MG63 (cell line): ENCODE results near the gene SDK1. TPM values are rescaled to one million over a fixed set of nuclear protein-coding genes. Genes with fewer than 3 reads are reported as not detected.

Experiments used
- DNase-seq: peaks from one replicate; pipeline ENCODE4 v3.0.0-alpha.2; 2020
- H3K27me3 ChIP-seq: fragments of 250-450 bp; sonication (Bioruptor Pico); 2 replicates; pipeline ENCODE4 v1.5.1; 2020; ENCODE audit warnings: mild to moderate bottlenecking, moderate library complexity
- H3K36me3 ChIP-seq: fragments of 250-450 bp; sonication (Bioruptor Pico); 2 replicates; pipeline ENCODE4 v1.5.1; 2020; ENCODE audit warnings: mild to moderate bottlenecking, moderate library complexity
- H3K4me3 ChIP-seq: fragments of 250-450 bp; sonication (Bioruptor Pico); 2 replicates; pipeline ENCODE4 v1.5.1; 2020; ENCODE audit warnings: mild to moderate bottlenecking, moderate library complexity
- H3K9me3 ChIP-seq: fragments of 250-450 bp; sonication (Bioruptor Pico); 2 replicates; pipeline ENCODE4 v1.5.1; 2020; ENCODE audit warnings: mild to moderate bottlenecking, moderate library complexity
- total RNA-seq: library from RNA; depleted of rRNA; stranded (reverse); fragments of >200 nt; shearing (Covaris generic); gene quantifications from 2 replicates; pipeline ENCODE4 v1.2.3, GENCODE V29; 2014; ENCODE audit warnings: low replicate concordance

SDK1 gene
- total RNA-seq, 1 experiment from 2014 or later, result 1.1 TPM

DNA sequence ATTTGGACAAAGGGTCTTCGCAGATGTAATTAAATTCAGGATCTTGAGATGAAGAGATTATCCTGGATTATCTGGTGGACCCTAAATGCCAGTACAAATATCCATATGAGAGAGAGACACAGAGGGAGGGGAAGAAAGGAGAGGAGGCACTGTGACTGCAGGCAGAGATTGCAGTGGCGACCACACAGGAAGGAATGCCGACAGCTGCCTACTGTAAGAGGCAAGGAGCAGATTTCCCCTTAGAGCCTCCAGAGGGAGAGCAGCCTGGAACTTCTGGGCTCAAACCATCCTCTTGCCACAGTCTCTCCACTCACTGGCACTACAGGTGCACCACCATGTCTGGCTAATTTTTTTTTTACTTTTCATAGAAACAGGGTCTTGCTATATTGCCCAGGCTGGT is 152.3 kb downstream of the SDK1 start:
- peaks cover 3% of the 10 kb centered on the region for H3K9me3 ChIP-seq
- H3K27me3 ChIP-seq, result peaks cover 3% of the 10 kb centered on the region
- DNase-seq, result no peak
- H3K4me3 ChIP-seq, result no peak overlapping the region
- no peaks in the 10 kb centered on the region for H3K36me3 ChIP-seq

DNA sequence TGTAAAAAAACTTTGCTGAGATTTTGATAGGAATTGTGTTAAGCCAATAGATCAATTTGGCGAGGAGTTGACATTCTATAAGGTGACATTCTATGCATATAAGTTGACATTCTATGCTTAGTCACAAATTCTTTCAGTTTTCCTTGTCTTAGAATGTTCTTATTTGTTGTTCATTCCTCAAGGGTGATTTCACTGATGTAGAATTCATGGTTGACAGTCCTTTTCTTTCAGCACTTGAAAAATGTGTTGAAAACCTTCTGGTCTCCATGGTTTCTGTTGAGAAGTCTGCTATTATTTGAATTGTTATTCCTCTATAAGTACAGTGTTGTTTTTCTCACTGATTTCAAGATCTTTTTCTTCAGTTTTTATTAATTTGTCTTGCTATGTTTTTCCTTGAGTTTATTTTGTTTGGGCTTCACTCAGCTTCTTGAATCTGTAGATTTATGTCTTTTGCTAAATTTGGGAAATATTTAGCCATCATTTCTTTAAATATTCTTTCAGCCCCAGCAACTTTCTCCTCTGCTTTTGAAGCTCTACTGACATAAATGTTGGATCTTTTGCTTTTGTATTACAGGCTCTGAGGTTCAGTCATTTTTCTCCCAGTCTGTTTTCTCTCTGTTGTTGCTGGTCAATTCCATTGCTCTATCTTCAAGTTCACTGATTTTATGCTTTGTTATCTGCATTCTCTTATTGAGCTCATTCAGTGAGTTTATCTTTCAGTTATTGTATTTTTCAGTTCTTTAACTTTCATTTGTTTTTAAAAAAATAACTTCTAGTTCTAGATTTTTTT is 154.9 kb downstream of the SDK1 start:
- Histone ChIP-seq H3K27me3 (peaks cover 3% of the 10 kb centered on the region), H3K4me3 (no peak overlapping the region), H3K36me3 (no peaks in the 10 kb centered on the region), H3K9me3 (peaks cover 3% of the 10 kb centered on the region)
- no peak for DNase-seq

GRCh38 chr7:3459111-3459510 is 158.1 kb downstream of the SDK1 start:
- Histone ChIP-seq H3K36me3 (no peaks in the 10 kb centered on the region), H3K27me3 (no peaks in the 10 kb centered on the region), H3K9me3 (peaks cover 3% of the 10 kb centered on the region), H3K4me3 (no peak overlapping the region)
- no peak for DNase-seq

DNA sequence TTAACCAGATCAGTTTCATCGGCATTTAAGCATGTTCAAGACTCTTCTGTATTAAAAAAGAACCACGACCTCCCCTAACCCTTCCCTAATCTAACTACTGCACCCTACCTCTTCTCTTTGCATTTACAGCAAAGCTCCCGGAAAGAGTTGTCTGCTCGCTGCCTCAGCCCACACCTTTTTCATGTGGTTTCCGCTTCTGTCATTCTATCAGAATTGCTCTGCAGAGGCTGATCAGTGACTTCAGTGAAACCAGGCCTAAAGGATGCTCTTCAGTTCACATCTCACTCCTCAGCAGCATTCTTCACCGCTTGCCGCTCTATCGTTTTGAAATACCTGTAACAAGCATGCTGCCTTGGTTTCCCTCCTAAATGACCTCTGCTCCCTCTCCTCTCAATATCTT is 160.9 kb downstream of the SDK1 start:
- Histone ChIP-seq H3K36me3 (no peaks in the 10 kb centered on the region), H3K4me3 (no peak overlapping the region), H3K27me3 (no peaks in the 10 kb centered on the region), H3K9me3 (no peaks in the 10 kb centered on the region)
- DNase-seq, result no peak

DNA sequence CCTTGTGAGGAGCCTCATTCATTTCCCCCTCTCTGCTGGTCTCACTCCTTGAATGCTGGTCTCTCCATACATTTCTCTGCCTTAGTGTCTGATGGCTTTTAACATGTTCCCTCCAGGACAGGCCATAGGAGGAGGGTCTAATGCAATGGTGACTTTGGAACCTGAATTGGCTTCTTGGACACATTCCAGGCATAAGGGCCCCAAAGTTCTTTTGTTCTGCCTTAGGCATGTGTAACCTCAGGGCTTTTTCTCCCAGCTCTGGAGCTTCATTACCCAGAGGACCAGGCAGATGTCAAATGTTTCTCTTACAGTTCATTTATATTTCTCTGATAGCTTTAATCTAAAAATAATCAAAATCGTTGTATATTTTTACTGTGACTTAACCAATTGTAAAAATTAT is 162.6 kb downstream of the SDK1 start:
- H3K4me3 ChIP-seq, result no peak overlapping the region
- no peaks in the 10 kb centered on the region for H3K36me3 ChIP-seq
- no peak for DNase-seq

DNA sequence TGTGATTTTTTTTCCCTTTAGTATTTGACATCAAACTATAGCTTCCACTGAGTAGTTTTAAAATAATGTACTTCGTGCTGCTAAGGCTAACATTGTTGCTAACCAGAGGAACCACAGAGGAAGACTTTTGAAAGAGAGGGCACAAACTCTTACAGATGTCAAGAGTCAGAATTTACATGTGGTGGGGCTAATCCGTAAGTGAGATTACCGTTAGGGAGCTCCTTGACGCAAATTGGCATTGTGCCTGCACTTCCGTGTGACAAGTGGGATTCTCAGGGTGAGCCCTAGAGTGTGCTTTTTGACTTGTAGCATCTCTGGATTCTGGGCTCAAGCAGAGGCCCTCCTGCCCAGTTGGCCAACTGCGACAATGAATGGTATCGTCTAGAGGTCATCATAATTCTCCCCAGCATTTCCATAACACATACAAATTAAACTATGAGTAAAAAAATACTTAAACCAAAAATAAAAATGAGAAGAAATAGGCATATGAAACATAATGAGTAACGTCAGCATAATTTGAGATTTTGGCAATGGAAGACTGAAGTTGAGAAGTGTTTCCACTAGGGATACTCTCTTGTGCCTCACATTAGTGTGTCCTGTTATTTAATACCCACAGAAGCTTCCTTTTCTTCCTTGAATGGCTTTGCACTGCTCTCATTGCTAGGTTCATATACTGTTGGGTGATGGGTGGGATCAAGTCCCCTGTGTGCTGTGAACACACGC is 164.0 kb downstream of the SDK1 start:
- no peak for DNase-seq
- Histone ChIP-seq H3K9me3 (no peaks in the 10 kb centered on the region), H3K4me3 (no peak overlapping the region), H3K27me3 (no peaks in the 10 kb centered on the region), H3K36me3 (no peaks in the 10 kb centered on the region)

More for the DNA sequence above, 162.6 kb downstream of the SDK1 start:
- H3K9me3 ChIP-seq, result no peaks in the 10 kb centered on the region
- no peaks in the 10 kb centered on the region for H3K27me3 ChIP-seq

DNA sequence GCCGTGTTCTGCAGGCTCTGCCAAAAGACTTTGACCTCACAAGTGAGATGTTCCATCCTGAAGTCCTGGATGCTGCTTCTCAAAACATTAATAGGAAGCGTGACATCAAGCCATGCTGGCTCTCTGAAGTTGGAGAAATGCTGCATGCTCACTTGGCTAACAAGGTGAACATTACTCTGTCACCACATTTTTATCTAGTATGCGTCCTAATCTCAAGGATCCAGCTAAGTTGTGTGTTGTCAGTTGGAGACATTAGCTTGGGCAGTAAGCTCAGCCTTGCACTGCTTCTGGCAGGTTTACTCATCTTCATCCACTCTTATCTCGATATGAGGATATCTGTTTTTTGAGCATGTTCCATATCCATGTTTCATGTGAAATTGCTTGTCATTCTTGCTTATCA is 165.2 kb downstream of the SDK1 start:
- Histone ChIP-seq H3K36me3 (no peaks in the 10 kb centered on the region), H3K4me3 (no peak overlapping the region), H3K9me3 (no peaks in the 10 kb centered on the region), H3K27me3 (no peaks in the 10 kb centered on the region)
- no peak for DNase-seq

- Histone ChIP-seq H3K4me3 (no peak overlapping the region), H3K9me3 (no peaks in the 10 kb centered on the region), H3K27me3 (no peaks in the 10 kb centered on the region), H3K36me3 (no peaks in the 10 kb centered on the region)
- no peak for DNase-seq
Measured at GRCh38 chr7:3469641-3470040, 168.6 kb downstream of the SDK1 start.

GRCh38 chr7:3480197-3480596 is 179.1 kb downstream of the SDK1 start:
- H3K27me3 ChIP-seq, result no peaks in the 10 kb centered on the region
- DNase-seq, result no peak
- no peaks in the 10 kb centered on the region for H3K9me3 ChIP-seq
- H3K36me3 ChIP-seq, result no peaks in the 10 kb centered on the region
- H3K4me3 ChIP-seq, result no peak overlapping the region

- no peaks in the 10 kb centered on the region for H3K9me3 ChIP-seq
- no peak overlapping the region for H3K4me3 ChIP-seq
- H3K27me3 ChIP-seq, result no peaks in the 10 kb centered on the region
- H3K36me3 ChIP-seq, result no peaks in the 10 kb centered on the region
- no peak for DNase-seq
Measured at GRCh38 chr7:3481435-3481834, 180.4 kb downstream of the SDK1 start.

DNA sequence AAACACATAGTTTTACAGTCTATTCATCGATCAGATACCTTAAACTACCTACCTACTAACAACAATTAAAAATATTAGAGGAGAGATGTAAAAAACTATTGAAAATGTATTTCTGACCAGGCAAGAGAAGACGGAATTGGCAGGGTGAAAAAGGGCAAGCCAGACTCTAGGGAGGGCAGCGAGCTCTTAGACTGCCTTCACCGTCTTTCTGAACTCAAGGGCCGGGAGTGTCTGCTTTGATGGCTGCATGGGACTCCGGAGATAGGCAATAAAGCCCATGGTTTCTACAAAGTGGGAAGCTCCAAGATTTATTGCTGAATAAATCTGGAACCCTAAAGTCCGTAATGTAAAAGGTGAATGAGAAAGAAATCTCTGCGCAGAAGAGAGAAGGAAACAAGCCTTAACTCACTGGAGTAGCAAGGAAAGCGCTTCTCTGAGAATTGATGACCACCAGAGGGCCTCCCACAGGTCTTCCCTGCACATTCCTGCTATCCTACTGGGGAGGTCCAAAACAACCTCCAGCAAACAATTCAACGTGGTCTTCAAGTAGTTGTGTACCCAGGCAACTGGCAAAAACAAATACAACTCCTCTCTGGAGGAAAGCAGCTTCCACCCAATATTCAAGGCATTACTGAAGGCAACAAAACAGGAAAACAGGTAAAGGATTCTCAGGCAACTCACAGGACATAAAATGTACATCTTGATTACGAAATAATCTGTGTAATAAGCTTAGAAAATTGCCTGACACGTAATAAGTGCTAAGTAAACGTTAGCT is 181.3 kb downstream of the SDK1 start:
- no peak overlapping the region for H3K4me3 ChIP-seq
- H3K27me3 ChIP-seq, result no peaks in the 10 kb centered on the region
- peak; percentile 15 for DNase-seq
- H3K9me3 ChIP-seq, result no peaks in the 10 kb centered on the region
- H3K36me3 ChIP-seq, result no peaks in the 10 kb centered on the region

GRCh38 chr7:3486841-3487240 is 185.8 kb downstream of the SDK1 start:
- no peaks in the 10 kb centered on the region for H3K27me3 ChIP-seq
- no peak for DNase-seq
- H3K9me3 ChIP-seq, result no peaks in the 10 kb centered on the region; the same call in 1 of the 2 replicates
- no peaks in the 10 kb centered on the region for H3K36me3 ChIP-seq
- no peak overlapping the region for H3K4me3 ChIP-seq

DNA sequence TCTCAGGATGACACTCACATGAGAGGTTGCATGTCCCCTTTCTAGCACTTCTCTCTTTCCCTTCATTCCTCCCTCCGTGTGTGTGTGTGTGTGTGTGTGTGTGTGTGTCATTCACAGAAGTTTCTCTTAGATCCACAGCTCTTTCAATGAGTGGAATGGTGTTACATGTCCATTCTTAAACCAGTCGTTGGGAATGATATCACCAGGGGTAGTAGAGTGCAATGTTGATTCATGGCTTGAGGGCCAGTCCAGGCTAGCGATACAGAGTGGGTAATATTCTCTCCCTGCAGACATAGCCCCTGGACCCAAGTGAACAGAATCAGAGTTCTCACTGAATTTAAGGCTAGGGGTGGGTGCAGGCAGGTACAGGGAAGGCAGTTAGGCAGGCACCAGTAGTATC is 187.8 kb downstream of the SDK1 start:
- Histone ChIP-seq H3K9me3 (no peaks in the 10 kb centered on the region; the same call in 1 of the 2 replicates), H3K27me3 (no peaks in the 10 kb centered on the region), H3K36me3 (no peaks in the 10 kb centered on the region), H3K4me3 (no peak overlapping the region)
- no peak for DNase-seq

- DNase-seq, result no peak
- Histone ChIP-seq H3K9me3 (no peaks in the 10 kb centered on the region; the same call in 1 of the 2 replicates), H3K4me3 (no peak overlapping the region)
Measured at GRCh38 chr7:3493499-3493898, 192.4 kb downstream of the SDK1 start.

DNA sequence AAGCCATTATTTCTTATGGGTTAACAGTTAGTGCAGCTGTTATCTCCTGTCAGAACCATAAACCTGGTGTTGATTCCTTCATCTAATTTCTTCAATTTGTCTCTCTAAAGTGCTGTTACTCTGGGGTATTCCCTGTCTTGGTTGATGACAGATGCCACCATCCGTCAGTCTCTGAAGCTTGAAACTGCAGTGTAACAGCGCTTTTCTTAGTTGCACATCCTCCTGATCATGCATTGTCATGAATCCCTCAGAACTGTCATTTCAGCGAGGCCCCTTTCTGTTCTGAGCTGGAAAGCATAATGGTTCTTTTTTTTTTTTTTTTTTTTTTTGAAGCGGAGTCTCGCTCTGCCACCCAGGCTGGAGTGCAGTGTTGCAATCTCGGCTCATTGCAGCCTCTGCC is 193.9 kb downstream of the SDK1 start:
- no peaks in the 10 kb centered on the region for H3K36me3 ChIP-seq
- H3K9me3 ChIP-seq, result no peaks in the 10 kb centered on the region; the same call in 1 of the 2 replicates
- H3K27me3 ChIP-seq, result no peaks in the 10 kb centered on the region
- H3K4me3 ChIP-seq, result no peak overlapping the region
- no peak for DNase-seq

More at GRCh38 chr7:3493499-3493898, 192.4 kb downstream of the SDK1 start:
- no peaks in the 10 kb centered on the region for H3K27me3 ChIP-seq
- no peaks in the 10 kb centered on the region for H3K36me3 ChIP-seq

DNA sequence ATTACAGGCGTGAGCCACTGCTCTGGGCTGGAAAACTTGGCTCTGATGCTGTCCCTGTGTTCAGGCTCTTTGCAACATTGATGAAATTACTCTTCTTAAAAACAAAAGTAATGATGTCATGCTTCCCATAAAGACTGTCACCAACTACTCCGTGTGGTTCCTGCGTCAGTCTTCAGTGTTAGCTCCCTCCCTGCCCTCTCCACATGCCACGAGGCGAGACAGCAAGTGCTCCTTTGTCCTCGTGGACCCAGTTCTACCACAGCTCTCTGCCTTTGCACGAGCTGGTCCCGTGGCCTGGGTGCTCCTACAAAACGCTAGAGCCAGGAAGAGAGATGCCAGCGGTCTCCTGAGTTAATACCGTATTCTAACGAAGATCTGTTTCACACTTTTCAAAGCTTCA is 194.5 kb downstream of the SDK1 start:
- H3K4me3 ChIP-seq, result no peak overlapping the region
- no peak for DNase-seq
- H3K36me3 ChIP-seq, result no peaks in the 10 kb centered on the region

GRCh38 chr7:3495954-3496353 is 194.9 kb downstream of the SDK1 start:
- Histone ChIP-seq H3K27me3 (no peaks in the 10 kb centered on the region), H3K4me3 (no peak overlapping the region), H3K9me3 (no peaks in the 10 kb centered on the region; the same call in 1 of the 2 replicates), H3K36me3 (no peaks in the 10 kb centered on the region)
- no peak for DNase-seq

More for the DNA sequence above, 194.5 kb downstream of the SDK1 start:
- no peaks in the 10 kb centered on the region; the same call in 1 of the 2 replicates for H3K9me3 ChIP-seq
- no peaks in the 10 kb centered on the region for H3K27me3 ChIP-seq
